Brain microvascular endothelial cell (primary cell): Measurements from ENCODE around the gene ARID5B.

Source experiments
- DNase-seq: peaks from one replicate; pipeline ENCODE4 v3.0.0-alpha.2; 2020
- H3K27ac ChIP-seq: fragments of 250-450 bp; sonication (Bioruptor Pico); 2 replicates; pipeline ENCODE4 v1.5.1; 2020; ENCODE audit warnings: mild to moderate bottlenecking, moderate library complexity
- H3K27me3 ChIP-seq: fragments of 250-450 bp; sonication (Bioruptor Pico); replicated peaks from 2 replicates; pipeline ENCODE4 v1.5.1; 2020; ENCODE audit warnings: mild to moderate bottlenecking
- H3K36me3 ChIP-seq: fragments of 250-450 bp; sonication (Bioruptor Pico); replicated peaks from 2 replicates; pipeline ENCODE4 v1.5.1; 2020; ENCODE audit warnings: mild to moderate bottlenecking
- H3K4me3 ChIP-seq: 2 replicates; pipeline ENCODE4 v1.5.1; 2011; ENCODE audit warnings: low read depth, mild to moderate bottlenecking, control low read depth, low read length, moderate library complexity
- CTCF ChIP-seq: IDR thresholded peaks from 2 replicates; pipeline ENCODE4 v1.5.1; 2011; ENCODE audit warnings: low read depth, mild to moderate bottlenecking, moderate library complexity, low read length, control low read depth, inconsistent platforms; ENCODE audit errors: missing control alignments
- in situ Hi-C: cut with HindIII; loops from 2 replicates; pipeline ENCODE4 v1.10.0; 2017; ENCODE audit warnings: low sequenced_read_pairs, low pct_ligation_motif_present

ARID5B gene

GRCh38 chr10:62019013-62019684 lies 117.7 kb downstream of the ARID5B start:
- no peaks in the 10 kb centered on the region for H3K36me3 ChIP-seq
- DNase-seq: no peak
- no peaks in the 10 kb centered on the region for H3K27me3 ChIP-seq
- H3K27ac ChIP-seq: no peak overlapping the region
- H3K4me3 ChIP-seq: no peak overlapping the region
- in situ Hi-C loops: no loop called here
- TF ChIP-seq CTCF: no peak

- in situ Hi-C loops: no loop called here
- Histone ChIP-seq H3K27ac (no peak overlapping the region), H3K4me3 (no peak overlapping the region), H3K36me3 (no peaks in the 10 kb centered on the region), H3K27me3 (no peaks in the 10 kb centered on the region)
- no peak for DNase-seq
- TF ChIP-seq CTCF: no peak
These were observed 118.3 kb downstream of the ARID5B start for GRCh38 chr10:62019685-62020359.

GRCh38 chr10:62021128-62021665 lies 119.7 kb downstream of the ARID5B start:
- Histone ChIP-seq H3K4me3 (no peak overlapping the region), H3K27ac (no peak overlapping the region), H3K36me3 (no peaks in the 10 kb centered on the region), H3K27me3 (no peaks in the 10 kb centered on the region)
- in situ Hi-C loops: no loop called here
- DNase-seq: no peak
- TF ChIP-seq CTCF: no peak

- in situ Hi-C loops: no loop called here
- no peak for DNase-seq
- H3K27ac ChIP-seq: no peak overlapping the region
- no peak overlapping the region for H3K4me3 ChIP-seq
- no peaks in the 10 kb centered on the region for H3K27me3 ChIP-seq
- no peak for TF ChIP-seq CTCF
- no peaks in the 10 kb centered on the region for H3K36me3 ChIP-seq
These were observed 120.7 kb downstream of the ARID5B start for GRCh38 chr10:62021978-62022802.

- Histone ChIP-seq H3K36me3 (no peaks in the 10 kb centered on the region), H3K4me3 (no peak overlapping the region), H3K27me3 (no peaks in the 10 kb centered on the region), H3K27ac (no peak overlapping the region)
- TF ChIP-seq CTCF: no peak
- in situ Hi-C loops: no loop called here
- DNase-seq: no peak
These were observed 121.3 kb downstream of the ARID5B start for GRCh38 chr10:62022830-62023229.
